Liver (tissue), 9 donors: ENCODE measurements around the gene CES4A. TPM values are rescaled to one million over a fixed set of nuclear protein-coding genes. Genes with fewer than 3 reads are reported as not detected.

ENCODE experiments used
- DNase-seq: peaks from one replicate; pipeline ENCODE4 v3.0.0-alpha.2; 2017; ENCODE audit warnings: low spot score
- H3K27ac ChIP-seq, 2 donors: one replicate each; pipeline ENCODE4 v1.7.0; 2013; ENCODE audit warnings: inconsistent platforms in 2 of 2, low read length in 2 of 2, control low read depth in 1 of 2, low read depth in 1 of 2, mild to moderate bottlenecking in 1 of 2
- H3K27me3 ChIP-seq, 4 donors: one replicate each; pipeline versions ENCODE4 v1.6.1 to v1.7.0; 2013; ENCODE audit warnings: low read length in 3 of 4, inconsistent platforms in 1 of 4, mild to moderate bottlenecking in 1 of 4, moderate library complexity in 1 of 4; ENCODE audit not compliant: control insufficient read depth in 4 of 4, insufficient read depth in 4 of 4
- H3K36me3 ChIP-seq, 4 donors: one replicate each; pipeline versions ENCODE4 v1.6.1 to v1.7.0; 2013; ENCODE audit warnings: low read length in 3 of 4, mild to moderate bottlenecking in 3 of 4, low read depth in 1 of 4, moderate library complexity in 1 of 4; ENCODE audit not compliant: control insufficient read depth in 4 of 4, insufficient read depth in 3 of 4
- H3K4me1 ChIP-seq, 4 donors: one replicate each; pipeline versions ENCODE4 v1.6.1 to v1.7.0; 2013; ENCODE audit warnings: low read length in 3 of 4, mild to moderate bottlenecking in 3 of 4, moderate library complexity in 1 of 4; ENCODE audit not compliant: control insufficient read depth in 4 of 4, insufficient read depth in 4 of 4
- H3K4me3 ChIP-seq, 3 donors: one replicate each; pipeline versions ENCODE4 v1.6.1 to v1.7.0; 2013; ENCODE audit warnings: low read length in 3 of 3, control low read depth in 1 of 3, low read depth in 1 of 3, mild to moderate bottlenecking in 1 of 3
- H3K9ac ChIP-seq, 2 donors: one replicate each; pipeline ENCODE4 v1.7.0; 2013; ENCODE audit warnings: low read length in 2 of 2, mild to moderate bottlenecking in 2 of 2, moderate library complexity in 2 of 2, control low read depth in 1 of 2, low read depth in 1 of 2
- H3K9me3 ChIP-seq, 4 donors: one replicate each; pipeline versions ENCODE4 v1.6.1 to v1.7.0; 2013; ENCODE audit warnings: low read length in 3 of 4; ENCODE audit not compliant: control insufficient read depth in 4 of 4
- EGR1 ChIP-seq, 2 donors: IDR thresholded peaks; 2 replicates each; pipeline ENCODE4 v1.6.1; 2016 to 2018; ENCODE audit warnings: antibody characterized with exemption in 2 of 2, low read depth in 2 of 2
- FOXA1 ChIP-seq: IDR thresholded peaks from 2 replicates; pipeline ENCODE4 v1.6.1; 2016; ENCODE audit warnings: antibody characterized with exemption
- GABPA ChIP-seq, 2 donors: IDR thresholded peaks in 1 of 2; conservative IDR thresholded peaks in 1 of 2; 2 replicates each; pipeline ENCODE4 v1.6.1; 2016; ENCODE audit warnings: antibody characterized with exemption in 2 of 2, mild to moderate bottlenecking in 1 of 2, moderate library complexity in 1 of 2
- HNF4A ChIP-seq, 2 donors: conservative IDR thresholded peaks; 2 replicates each; pipeline ENCODE4 v1.6.1; 2016; ENCODE audit warnings: antibody characterized with exemption in 2 of 2, mild to moderate bottlenecking in 2 of 2
- HNF4G ChIP-seq: IDR thresholded peaks from 2 replicates; pipeline ENCODE4 v1.6.1; 2016; ENCODE audit warnings: antibody characterized with exemption
- JUND ChIP-seq, 2 donors: IDR thresholded peaks; 2 replicates each; pipeline ENCODE4 v1.6.1; 2016; ENCODE audit warnings: antibody characterized with exemption in 2 of 2
- NR2F2 ChIP-seq: IDR thresholded peaks from 2 replicates; pipeline ENCODE4 v1.6.1; 2016; ENCODE audit warnings: antibody characterized with exemption
- RAD21 ChIP-seq, 2 donors: IDR thresholded peaks; 2 replicates each; pipeline ENCODE4 v1.6.1; 2016; ENCODE audit warnings: antibody characterized with exemption in 2 of 2, mild to moderate bottlenecking in 2 of 2
- RXRA ChIP-seq, 2 donors: IDR thresholded peaks; 2 replicates each; pipeline ENCODE4 v1.6.1; 2017 to 2018; ENCODE audit warnings: antibody characterized with exemption in 2 of 2, mild to moderate bottlenecking in 1 of 2
- TAF1 ChIP-seq: conservative IDR thresholded peaks from 2 replicates; pipeline ENCODE4 v1.6.1; 2016; ENCODE audit warnings: antibody characterized with exemption, mild to moderate bottlenecking
- YY1 ChIP-seq: IDR thresholded peaks from 2 replicates; pipeline ENCODE4 v1.6.1; 2016; ENCODE audit warnings: antibody characterized with exemption, mild to moderate bottlenecking
- WGBS: extraction: QIAGEN DNeasy Blood & Tissue Kit; methylation state at CpG from one replicate; pipeline ENCODE4 v1.1.7; 2013; 5-methylcytosine and 5-hydroxymethylcytosine counted together
- polyA plus RNA-seq, 2 donors: library from polyadenylated mRNA; stranded (reverse) in 1 of 2; unstranded in 1 of 2; fragments of 200-250 nt in 1 of 2; fragments of >200 nt in 1 of 2; fragmentation: Nextera tagmentation in 1 of 2; extraction: Ambion mirVana in 1 of 2; gene quantifications; one replicate each; pipeline versions ENCODE4 v1.2.1 to v1.2.3, GENCODE V29; 2013 to 2015
- total RNA-seq, 2 donors: library from RNA; depleted of rRNA; stranded (reverse); fragments of >200 nt; gene quantifications; one replicate each; pipeline ENCODE4 v1.2.3, GENCODE V29; 2014
- TF ChIP-seq, protein P1 (sequence below): IDR thresholded peaks from 2 replicates; pipeline ENCODE4 v1.6.1; 2016; ENCODE audit warnings: antibody characterized with exemption, mild to moderate bottlenecking
- TF ChIP-seq, protein P2 (sequence below): IDR thresholded peaks from 2 replicates; pipeline ENCODE4 v1.6.1; 2016; ENCODE audit warnings: antibody characterized with exemption
- TF ChIP-seq, protein P3 (sequence below): IDR thresholded peaks from 2 replicates; pipeline ENCODE4 v1.6.1; 2016; ENCODE audit warnings: antibody characterized with exemption
- TF ChIP-seq, protein P4 (sequence below): IDR thresholded peaks from 2 replicates; pipeline ENCODE4 v1.6.1; 2016; ENCODE audit warnings: antibody characterized with exemption
- donor health status: healthy.
- donor health status: healthy.
- donor health status: healthy.
- donor health status: healthy.
- donor health status: healthy.

CES4A gene
- total and polyA plus RNA-seq, 4 donors: 1.6 to 20.5 (median 11.3) TPM

DNA sequence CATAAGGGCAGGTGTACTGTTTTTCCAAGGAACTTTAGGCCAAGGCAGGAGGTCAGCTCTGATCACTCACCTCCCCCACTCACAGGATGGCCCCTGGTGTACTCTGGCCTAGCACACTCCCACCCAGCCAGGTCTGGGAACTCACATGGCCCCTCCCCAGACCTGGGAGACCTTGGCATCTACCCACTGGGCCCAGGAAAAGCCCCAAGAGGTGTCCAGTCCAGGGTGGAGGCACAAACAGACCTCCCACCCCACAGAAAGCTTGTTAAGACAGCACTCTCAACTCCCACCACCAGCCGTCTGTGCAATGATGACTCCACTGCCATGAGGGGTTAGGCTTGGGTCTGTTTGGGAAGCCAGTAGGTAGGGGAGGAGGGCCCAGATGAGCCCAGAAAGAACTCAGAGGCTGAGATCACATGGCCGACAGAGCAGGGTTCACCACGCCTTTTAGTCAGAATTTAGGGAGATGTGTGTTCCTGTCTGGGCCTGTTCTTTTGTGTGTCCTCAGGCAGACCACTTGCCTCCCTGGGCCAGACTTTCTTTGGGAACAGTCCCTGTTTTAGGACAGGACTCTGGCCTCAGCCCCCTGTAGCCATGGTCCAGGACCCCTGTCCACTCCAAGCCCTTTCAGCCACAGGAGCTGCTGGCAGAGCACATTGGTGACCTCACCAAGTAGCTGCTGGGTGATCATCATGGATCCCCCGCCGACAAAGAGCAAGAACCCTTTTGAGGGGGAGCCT lies 28.5 kb downstream of the CES4A start:
- Histone ChIP-seq H3K9ac (no peak overlapping the region), H3K4me1 (peaks cover 5 to 10% (median 7%) of the 10 kb centered on the region in 4 donors), H3K27ac (no peak overlapping the region), H3K27me3 (no peaks in the 10 kb centered on the region), H3K9me3 (no peaks in the 10 kb centered on the region), H3K36me3 (no peaks in the 10 kb centered on the region), H3K4me3 (no peak overlapping the region)
- WGBS: 90% methylated on average over 5 of the region's 5 CpGs
- TF ChIP-seq NR2F2: no peak
- TF ChIP-seq JUND (IDR thresholded peaks at IDR 0.05): no peak
- TF ChIP-seq, protein P1, sequence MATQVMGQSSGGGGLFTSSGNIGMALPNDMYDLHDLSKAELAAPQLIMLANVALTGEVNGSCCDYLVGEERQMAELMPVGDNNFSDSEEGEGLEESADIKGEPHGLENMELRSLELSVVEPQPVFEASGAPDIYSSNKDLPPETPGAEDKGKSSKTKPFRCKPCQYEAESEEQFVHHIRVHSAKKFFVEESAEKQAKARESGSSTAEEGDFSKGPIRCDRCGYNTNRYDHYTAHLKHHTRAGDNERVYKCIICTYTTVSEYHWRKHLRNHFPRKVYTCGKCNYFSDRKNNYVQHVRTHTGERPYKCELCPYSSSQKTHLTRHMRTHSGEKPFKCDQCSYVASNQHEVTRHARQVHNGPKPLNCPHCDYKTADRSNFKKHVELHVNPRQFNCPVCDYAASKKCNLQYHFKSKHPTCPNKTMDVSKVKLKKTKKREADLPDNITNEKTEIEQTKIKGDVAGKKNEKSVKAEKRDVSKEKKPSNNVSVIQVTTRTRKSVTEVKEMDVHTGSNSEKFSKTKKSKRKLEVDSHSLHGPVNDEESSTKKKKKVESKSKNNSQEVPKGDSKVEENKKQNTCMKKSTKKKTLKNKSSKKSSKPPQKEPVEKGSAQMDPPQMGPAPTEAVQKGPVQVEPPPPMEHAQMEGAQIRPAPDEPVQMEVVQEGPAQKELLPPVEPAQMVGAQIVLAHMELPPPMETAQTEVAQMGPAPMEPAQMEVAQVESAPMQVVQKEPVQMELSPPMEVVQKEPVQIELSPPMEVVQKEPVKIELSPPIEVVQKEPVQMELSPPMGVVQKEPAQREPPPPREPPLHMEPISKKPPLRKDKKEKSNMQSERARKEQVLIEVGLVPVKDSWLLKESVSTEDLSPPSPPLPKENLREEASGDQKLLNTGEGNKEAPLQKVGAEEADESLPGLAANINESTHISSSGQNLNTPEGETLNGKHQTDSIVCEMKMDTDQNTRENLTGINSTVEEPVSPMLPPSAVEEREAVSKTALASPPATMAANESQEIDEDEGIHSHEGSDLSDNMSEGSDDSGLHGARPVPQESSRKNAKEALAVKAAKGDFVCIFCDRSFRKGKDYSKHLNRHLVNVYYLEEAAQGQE: no peak
- no peak for TF ChIP-seq RAD21 (IDR thresholded peaks at IDR 0.05)
- no peak for TF ChIP-seq GABPA (IDR thresholded peaks at IDR 0.05 in 1 of 2, conservative IDR thresholded peaks at IDR 0.05 in 1 of 2)
- TF ChIP-seq, protein P2, sequence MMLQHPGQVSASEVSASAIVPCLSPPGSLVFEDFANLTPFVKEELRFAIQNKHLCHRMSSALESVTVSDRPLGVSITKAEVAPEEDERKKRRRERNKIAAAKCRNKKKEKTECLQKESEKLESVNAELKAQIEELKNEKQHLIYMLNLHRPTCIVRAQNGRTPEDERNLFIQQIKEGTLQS: no peak
- DNase-seq: no peak

DNA sequence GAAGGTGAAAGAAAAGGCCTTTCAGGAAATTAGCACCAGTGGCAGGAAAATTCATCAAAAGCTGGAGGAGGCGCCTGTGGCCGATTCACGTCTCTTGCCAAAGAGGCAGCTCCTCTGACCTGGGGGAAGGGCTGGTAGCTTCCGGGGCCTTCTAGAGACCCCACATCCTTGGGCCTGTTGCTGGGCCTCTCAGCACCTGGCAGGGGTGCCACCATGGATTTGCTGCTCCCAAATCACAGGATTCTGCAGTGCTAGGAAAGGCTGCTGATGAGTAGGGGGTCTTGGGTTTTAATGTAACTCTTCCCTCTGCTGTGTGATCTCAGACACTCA lies 29.0 kb downstream of the CES4A start:
- WGBS: 90% methylated on average over 4 of the region's 4 CpGs
- DNase-seq: no peak
- Histone ChIP-seq H3K9me3 (no peaks in the 10 kb centered on the region), H3K9ac (no peak overlapping the region), H3K27me3 (no peaks in the 10 kb centered on the region), H3K36me3 (no peaks in the 10 kb centered on the region), H3K27ac (no peak overlapping the region), H3K4me3 (no peak overlapping the region), H3K4me1 (peaks cover 5 to 10% (median 7%) of the 10 kb centered on the region in 4 donors)
- TF ChIP-seq TAF1 (no peak), JUND (IDR thresholded peaks at IDR 0.05) (no peak)

DNA sequence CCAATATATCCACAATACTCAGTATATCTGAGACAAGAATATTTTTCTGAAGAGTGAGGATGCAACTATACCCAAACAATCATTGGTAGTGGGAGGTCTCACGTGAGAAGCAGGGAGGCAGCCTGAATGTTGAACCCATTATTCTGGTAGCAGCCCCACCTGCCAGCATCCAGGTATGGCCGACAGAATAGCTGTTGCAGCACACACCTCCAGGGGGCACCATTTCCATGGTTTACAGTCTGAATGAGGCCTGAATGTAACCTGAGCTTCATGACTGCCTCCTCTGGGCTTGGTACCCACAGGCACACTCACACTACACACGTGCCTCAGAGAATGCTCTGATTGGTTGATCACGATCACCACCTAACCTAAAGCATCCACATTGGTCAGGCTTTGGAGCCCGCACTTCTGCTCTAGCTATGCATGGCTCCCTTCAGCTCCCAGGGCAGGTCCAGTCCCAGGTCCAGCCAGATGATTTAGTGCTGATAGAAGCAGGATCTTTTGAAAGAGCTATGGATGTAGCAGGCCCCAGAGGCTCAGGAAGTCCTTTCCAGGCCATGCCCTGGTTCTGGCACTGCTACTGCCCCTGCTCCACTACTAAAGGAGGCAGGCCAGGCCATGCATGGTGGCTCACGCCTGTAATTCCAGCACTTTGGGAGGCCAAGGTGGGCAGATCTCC lies 29.6 kb downstream of the CES4A start:
- DNase-seq: peak; percentile 77
- Histone ChIP-seq H3K27ac (no peak overlapping the region), H3K9ac (no peak overlapping the region), H3K36me3 (no peaks in the 10 kb centered on the region), H3K27me3 (no peaks in the 10 kb centered on the region), H3K9me3 (no peaks in the 10 kb centered on the region), H3K4me3 (no peak overlapping the region), H3K4me1 (peaks cover 5 to 10% (median 7%) of the 10 kb centered on the region in 4 donors)
- WGBS: 31% methylated on average over 6 of the region's 6 CpGs
- TF ChIP-seq FOXA1: no peak
- TF ChIP-seq, protein P3, sequence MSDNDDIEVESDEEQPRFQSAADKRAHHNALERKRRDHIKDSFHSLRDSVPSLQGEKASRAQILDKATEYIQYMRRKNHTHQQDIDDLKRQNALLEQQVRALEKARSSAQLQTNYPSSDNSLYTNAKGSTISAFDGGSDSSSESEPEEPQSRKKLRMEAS: no peak
- no peak for TF ChIP-seq NR2F2
- TF ChIP-seq, protein P4, sequence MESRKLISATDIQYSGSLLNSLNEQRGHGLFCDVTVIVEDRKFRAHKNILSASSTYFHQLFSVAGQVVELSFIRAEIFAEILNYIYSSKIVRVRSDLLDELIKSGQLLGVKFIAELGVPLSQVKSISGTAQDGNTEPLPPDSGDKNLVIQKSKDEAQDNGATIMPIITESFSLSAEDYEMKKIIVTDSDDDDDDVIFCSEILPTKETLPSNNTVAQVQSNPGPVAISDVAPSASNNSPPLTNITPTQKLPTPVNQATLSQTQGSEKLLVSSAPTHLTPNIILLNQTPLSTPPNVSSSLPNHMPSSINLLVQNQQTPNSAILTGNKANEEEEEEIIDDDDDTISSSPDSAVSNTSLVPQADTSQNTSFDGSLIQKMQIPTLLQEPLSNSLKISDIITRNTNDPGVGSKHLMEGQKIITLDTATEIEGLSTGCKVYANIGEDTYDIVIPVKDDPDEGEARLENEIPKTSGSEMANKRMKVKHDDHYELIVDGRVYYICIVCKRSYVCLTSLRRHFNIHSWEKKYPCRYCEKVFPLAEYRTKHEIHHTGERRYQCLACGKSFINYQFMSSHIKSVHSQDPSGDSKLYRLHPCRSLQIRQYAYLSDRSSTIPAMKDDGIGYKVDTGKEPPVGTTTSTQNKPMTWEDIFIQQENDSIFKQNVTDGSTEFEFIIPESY: no peak
- no peak for TF ChIP-seq HNF4A (conservative IDR thresholded peaks at IDR 0.05)
- no peak for TF ChIP-seq RXRA (IDR thresholded peaks at IDR 0.05)
- TF ChIP-seq, protein P1: no peak
- TF ChIP-seq, protein P2: no peak
- TF ChIP-seq RAD21 (IDR thresholded peaks at IDR 0.05): peak; percentile 96 to 98
- no peak for TF ChIP-seq JUND (IDR thresholded peaks at IDR 0.05)
- TF ChIP-seq TAF1: no peak
- TF ChIP-seq YY1: no peak
- no peak for TF ChIP-seq EGR1 (IDR thresholded peaks at IDR 0.05; ENCODE audit: low read depth in 2 of 2)
- TF ChIP-seq HNF4G: no peak
